ENCODE data around the gene FAAH. TPM values are rescaled to one million over a fixed set of nuclear protein-coding genes. Genes with fewer than 3 reads are reported as not detected.

Gene FAAH
- 0.37 and 0.92 TPM in 2 replicates for total RNA-seq

DNA sequence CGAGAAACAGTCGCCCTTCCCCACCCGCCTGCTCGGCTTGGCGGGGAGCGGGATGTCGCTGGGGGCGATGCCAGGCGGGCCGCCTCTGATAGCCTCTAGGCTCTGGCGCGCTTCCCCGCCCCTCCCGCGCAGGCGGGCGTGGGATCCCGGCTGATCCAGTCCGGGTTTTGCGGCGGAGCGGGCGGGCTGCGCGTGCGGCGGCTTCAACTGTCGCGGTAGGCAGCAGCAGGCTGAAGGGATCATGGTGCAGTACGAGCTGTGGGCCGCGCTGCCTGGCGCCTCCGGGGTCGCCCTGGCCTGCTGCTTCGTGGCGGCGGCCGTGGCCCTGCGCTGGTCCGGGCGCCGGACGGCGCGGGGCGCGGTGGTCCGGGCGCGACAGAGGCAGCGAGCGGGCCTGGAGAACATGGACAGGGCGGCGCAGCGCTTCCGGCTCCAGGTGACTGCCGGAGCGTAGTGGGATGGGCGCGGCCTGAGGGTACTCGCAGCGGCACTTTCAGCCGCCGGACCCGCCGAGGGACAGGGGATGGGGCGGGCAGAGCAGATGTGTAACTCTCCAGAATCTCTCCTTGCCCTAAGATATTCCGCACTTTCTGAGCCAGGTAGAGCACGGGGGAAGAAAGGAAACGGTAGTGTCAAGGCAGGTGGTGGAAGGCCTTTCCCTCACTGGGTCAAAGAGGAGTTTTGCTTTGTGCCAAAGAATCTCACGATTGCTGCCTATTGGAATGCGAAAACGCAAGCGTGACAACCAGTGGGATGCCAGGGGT is at the start of gene FAAH:
Gene FAAH, plus strand, starts transcription at position 210 of the 764 bp plus-strand sequence. Its CDS starts 32 bp downstream, at position 242.

Other genes starting within 250 kb of the FAAH start
- gene TSPAN1, start 219.2 kb upstream of the FAAH start, total RNA-seq = 0.79 and 1.6 TPM in 2 replicates
- not detected in 2 replicates for gene P3R3URF, start 217.8 kb upstream of the FAAH start, total RNA-seq
- gene POMGNT1, start 195.9 kb upstream of the FAAH start, total RNA-seq = 50.7 and 59.7 TPM in 2 replicates
- gene LURAP1, start 191.0 kb upstream of the FAAH start, total RNA-seq = 7.5 and 9.1 TPM in 2 replicates
- gene RAD54L, start 146.6 kb upstream of the FAAH start, total RNA-seq = 1.5 and 4.0 TPM in 2 replicates
- 66.5 and 72.8 TPM in 2 replicates for gene LRRC41, start 90.7 kb upstream of the FAAH start, total RNA-seq
- gene UQCRH, start 90.6 kb upstream of the FAAH start, total RNA-seq = 763 and 780 TPM in 2 replicates
- gene NSUN4, start 53.5 kb upstream of the FAAH start, total RNA-seq = 10.5 and 12.7 TPM in 2 replicates
- gene DMBX1, start 95.5 kb downstream of the FAAH start, total RNA-seq = not detected in 2 replicates
- gene KNCN, start 157.3 kb downstream of the FAAH start, total RNA-seq = not detected in 2 replicates
- gene MKNK1, start 210.0 kb downstream of the FAAH start, total RNA-seq = 15.7 and 18.6 TPM in 2 replicates
- 10.4 and 11.4 TPM in 2 replicates for gene MOB3C, start 222.5 kb downstream of the FAAH start, total RNA-seq